Gastroesophageal sphincter (tissue), 4 donors: Measurements from ENCODE around the gene IDUA. TPM values are rescaled to one million over a fixed set of nuclear protein-coding genes. Genes with fewer than 3 reads are reported as not detected.

Source experiments
- ATAC-seq: fragments of 150-250 bp; one replicate; pipeline ENCODE4 v1.9.1; 2016; ENCODE audit warnings: mild to moderate bottlenecking, moderate library complexity
- H3K27ac ChIP-seq, 4 donors: fragments of 200-600 bp; sonication (generic) in 3 of 4; 1 replicate in 3 of 4; 2 replicates in 1 of 4; pipeline ENCODE4 v1.5.1; 2016 to 2019
- H3K27me3 ChIP-seq: fragments of 200-600 bp; sonication (generic); one replicate; pipeline ENCODE4 v1.5.1; 2019
- H3K36me3 ChIP-seq, 2 donors: fragments of 200-600 bp; sonication (generic); one replicate each; pipeline ENCODE4 v1.5.1; 2019; ENCODE audit warnings: control low read depth in 1 of 2
- H3K4me1 ChIP-seq, 3 donors: fragments of 200-600 bp; sonication (generic); 1 replicate in 2 of 3; 2 replicates in 1 of 3; pipeline ENCODE4 v1.5.1; 2016 to 2019; ENCODE audit warnings: control low read depth in 2 of 3
- H3K4me3 ChIP-seq, 2 donors: fragments of 200-600 bp; sonication (generic); one replicate each; pipeline ENCODE4 v1.5.1; 2019; ENCODE audit warnings: mild to moderate bottlenecking in 1 of 2, moderate library complexity in 1 of 2
- H3K9me3 ChIP-seq, 3 donors: fragments of 200-600 bp; sonication (generic); one replicate each; pipeline ENCODE4 v1.5.1; 2017 to 2019; ENCODE audit warnings: control low read depth in 2 of 3
- CTCF ChIP-seq, 4 experiments: fragments of 200-600 bp in 2 of 4; fragments of 450-650 bp in 2 of 4; sonication (generic) in 1 of 4; IDR thresholded peaks; one replicate each; pipeline ENCODE4 v1.5.1; 2017 to 2019; ENCODE audit warnings: antibody characterized with exemption in 4 of 4, mild to moderate bottlenecking in 2 of 4, moderate library complexity in 2 of 4
- EP300 ChIP-seq: sonication (generic); formaldehyde crosslinking; IDR thresholded peaks from one replicate; pipeline ENCODE4 v1.6.1; 2017; ENCODE audit warnings: antibody characterized with exemption, mild to moderate bottlenecking
- POLR2A ChIP-seq, 2 donors: fragments of 450-650 bp; IDR thresholded peaks; one replicate each; pipeline ENCODE4 v1.6.1; 2017; ENCODE audit warnings: antibody characterized with exemption in 2 of 2, mild to moderate bottlenecking in 2 of 2, moderate library complexity in 1 of 2
- POLR2AphosphoS5 ChIP-seq: sonication (generic); formaldehyde crosslinking; IDR thresholded peaks from one replicate; pipeline ENCODE4 v1.6.1; 2017; ENCODE audit warnings: antibody characterized with exemption
- WGBS, 2 donors: methylation state at CpG; one replicate each; pipeline ENCODE4 v1.1.5; 2018; ENCODE audit warnings: low coverage in 1 of 2; 5-methylcytosine and 5-hydroxymethylcytosine counted together
- total RNA-seq, 4 donors: library from RNA; depleted of rRNA; stranded (reverse); fragments of >200 nt; gene quantifications; one replicate each; pipeline ENCODE4 v1.1.0, GENCODE V29; 2016

The IDUA gene
- total RNA-seq, 4 donors from 2014 or later = 4.6 to 15.1 (median 12.2) TPM

- Histone ChIP-seq H3K27me3 (peaks cover 94% of the 10 kb centered on the region), H3K4me3 (no peak overlapping the region), H3K36me3 (no peaks in the 10 kb centered on the region), H3K4me1 (peaks cover 0 to 28% (median 21%) of the 10 kb centered on the region in 3 donors), H3K27ac (no peak overlapping the region), H3K9me3 (no peaks in the 10 kb centered on the region)
- no peak for ATAC-seq
- 87% methylated on average over 5 of the region's 13 CpGs; no CpG with 5 or more reads in 1 of the 2 donors for WGBS, 2 donors
- TF ChIP-seq POLR2A (IDR thresholded peaks at IDR 0.05) = no peak
- no peak for TF ChIP-seq EP300
- no peak for TF ChIP-seq POLR2AphosphoS5
- TF ChIP-seq CTCF (IDR thresholded peaks at IDR 0.05) = no peak
Observed at GRCh38 chr4:1004071-1004418, 17.2 kb downstream of the IDUA start.

DNA sequence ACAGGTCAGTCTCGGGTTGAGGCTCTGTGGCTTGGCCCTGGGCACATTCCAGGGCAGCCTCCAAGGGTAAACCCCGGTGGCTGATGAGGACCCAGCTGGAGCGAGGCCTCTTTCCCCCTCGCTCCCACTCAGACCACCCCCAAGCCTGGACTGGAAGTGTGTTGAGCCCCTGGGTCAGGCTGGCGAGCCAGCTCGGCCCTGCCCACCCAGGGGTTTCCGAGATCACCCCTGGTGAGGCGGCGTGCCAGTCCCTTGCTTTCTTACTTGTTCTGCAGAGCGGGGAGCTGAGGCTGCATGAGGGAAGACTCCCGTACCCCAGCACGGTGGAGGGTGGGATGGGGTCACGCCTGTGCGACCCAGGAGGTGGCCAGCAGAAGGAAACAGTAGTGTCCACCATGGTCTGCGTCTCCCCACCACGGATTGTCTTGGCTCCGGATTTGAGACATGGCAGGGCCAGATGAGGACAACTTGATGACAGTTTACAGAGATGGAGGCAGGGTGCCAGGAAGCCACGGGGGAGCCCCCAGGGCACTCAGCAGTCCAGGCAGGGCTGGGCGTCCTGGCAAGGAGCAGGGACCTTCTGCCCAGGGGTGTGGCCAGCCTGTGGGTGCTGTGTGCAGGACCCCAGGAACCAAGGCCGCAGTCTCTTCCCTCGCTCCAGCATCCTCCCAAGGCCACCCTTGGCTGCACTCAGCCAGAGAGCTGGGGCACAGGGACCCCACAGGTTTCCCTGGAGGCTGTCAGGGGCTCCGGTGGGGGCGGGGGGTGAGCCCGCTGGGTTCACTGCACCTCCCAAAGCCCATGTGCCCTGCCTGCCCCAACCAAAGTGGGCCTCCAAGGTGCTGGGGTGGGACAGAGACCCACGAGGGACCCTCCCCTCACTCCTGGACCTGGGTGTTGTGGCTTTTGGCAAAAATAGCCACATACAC is 18.0 kb downstream of the IDUA start:
- peaks cover 87% of the 10 kb centered on the region for H3K27me3 ChIP-seq
- TF ChIP-seq POLR2AphosphoS5 (no peak), EP300 (no peak), POLR2A (IDR thresholded peaks at IDR 0.05) (no peak), CTCF (IDR thresholded peaks at IDR 0.05) (no peak)
- no peak for ATAC-seq
- H3K27ac ChIP-seq = no peak overlapping the region
- no peak overlapping the region for H3K4me3 ChIP-seq
- peaks cover 0 to 33% (median 23%) of the 10 kb centered on the region in 3 donors for H3K4me1 ChIP-seq
- WGBS, 2 donors = 30% methylated on average over 2 of the region's 25 CpGs; no CpG with 5 or more reads in 1 of the 2 donors
- H3K36me3 ChIP-seq = no peaks in the 10 kb centered on the region
- H3K9me3 ChIP-seq = no peaks in the 10 kb centered on the region

- TF ChIP-seq EP300 = no peak
- TF ChIP-seq POLR2AphosphoS5 = no peak
- no peak for TF ChIP-seq CTCF (IDR thresholded peaks at IDR 0.05)
- TF ChIP-seq POLR2A (IDR thresholded peaks at IDR 0.05) = no peak
- Histone ChIP-seq H3K27ac (no peak overlapping the region), H3K9me3 (no peaks in the 10 kb centered on the region), H3K27me3 (peaks cover 67% of the 10 kb centered on the region), H3K4me3 (no peak overlapping the region), H3K36me3 (no peaks in the 10 kb centered on the region), H3K4me1 (peaks cover 0 to 43% (median 35%) of the 10 kb centered on the region in 3 donors)
- no peak for ATAC-seq
- WGBS, 2 donors = 82 to 88% methylated on average over 3 to 5 of the region's 5 CpGs
Observed at GRCh38 chr4:1006856-1007255, 20.0 kb downstream of the IDUA start.

GRCh38 chr4:1008840-1009541 is 22.1 kb downstream of the IDUA start:
- Histone ChIP-seq H3K27me3 (peaks cover 46% of the 10 kb centered on the region), H3K4me1 (peaks cover 0 to 44% (median 25%) of the 10 kb centered on the region in 3 donors), H3K36me3 (no peaks in the 10 kb centered on the region), H3K9me3 (no peaks in the 10 kb centered on the region), H3K4me3 (peak overlapping the region; percentile 43 to 75), H3K27ac (peak overlapping the region in 3 of 4 donors; percentile 47 to 76 (median 69))
- 10% methylated on average over 7 of the region's 36 CpGs; no CpG with 5 or more reads in 1 of the 2 donors for WGBS, 2 donors
- TF ChIP-seq EP300 (no peak), CTCF (IDR thresholded peaks at IDR 0.05) (no peak), POLR2AphosphoS5 (no peak), POLR2A (IDR thresholded peaks at IDR 0.05) (no peak)
- no peak for ATAC-seq
